ENCODE results near the gene GBP5. TPM values are rescaled to one million over a fixed set of nuclear protein-coding genes. Genes with fewer than 3 reads are reported as not detected.
"Not testable (repeated sequence)": the region's sequence is repeated elsewhere in the genome, so short reads cannot be mapped to it uniquely, and the experiment has no call there.

GBP5 gene
- total RNA-seq, 4 donors from 2014 or later, result 0.42 to 3.0 (median 0.73) TPM

- H3K4me1 ChIP-seq, result peaks cover 27 to 32% (median 31%) of the 10 kb centered on the region in 4 donors
- no peak overlapping the region for H3K27ac ChIP-seq (replicated peaks in 1 of 4)
- H3K4me3 ChIP-seq, result no peak overlapping the region
- no peak for DNase-seq (ENCODE audit: extremely low spot score)
- no peaks in the 10 kb centered on the region for H3K27me3 ChIP-seq
- TF ChIP-seq POLR2A (IDR thresholded peaks at IDR 0.05; ENCODE audit: low read depth) (no peak), POLR2AphosphoS5 (IDR thresholded peaks at IDR 0.05) (no peak), CTCF (IDR thresholded peaks at IDR 0.05) (no peak), EP300 (IDR thresholded peaks at IDR 0.05) (no peak)
- no peaks in the 10 kb centered on the region for H3K36me3 ChIP-seq
- 92% methylated on average over 2 of the region's 2 CpGs for WGBS
- intact Hi-C loops (cut with DNase I), result no loop called here
- no peaks in the 10 kb centered on the region for H3K9me3 ChIP-seq
Measured at GRCh38 chr1:89257041-89257440, 15.6 kb downstream of the GBP5 start.

- intact Hi-C loops (cut with DNase I); H3K27ac ChIP-seq (replicated peaks in 1 of 4); H3K36me3 ChIP-seq; H3K4me3 ChIP-seq; DNase-seq (ENCODE audit: extremely low spot score); H3K27me3 ChIP-seq; H3K9me3 ChIP-seq: not testable (repeated sequence)
- peaks cover 16 to 18% (median 17%) of the 10 kb centered on the region in 4 donors for H3K4me1 ChIP-seq
- WGBS, result 96% methylated on average over 8 of the region's 8 CpGs
Measured at GRCh38 chr1:89255581-89255980, 17.1 kb downstream of the GBP5 start.

- no peaks in the 10 kb centered on the region for H3K27me3 ChIP-seq
- H3K9me3 ChIP-seq, result peaks cover 0 to 4% (median 0%) of the 10 kb centered on the region in 4 donors
- intact Hi-C loops (cut with DNase I), result no loop called here
- no peak for DNase-seq (ENCODE audit: extremely low spot score)
- WGBS, result 82% methylated on average over 4 of the region's 4 CpGs
- no peak overlapping the region for H3K27ac ChIP-seq (replicated peaks in 1 of 4)
- H3K36me3 ChIP-seq, result no peaks in the 10 kb centered on the region
- TF ChIP-seq CTCF (IDR thresholded peaks at IDR 0.05) (no peak), EP300 (IDR thresholded peaks at IDR 0.05) (no peak), POLR2A (IDR thresholded peaks at IDR 0.05; ENCODE audit: low read depth) (no peak), POLR2AphosphoS5 (IDR thresholded peaks at IDR 0.05) (no peak)
- H3K4me3 ChIP-seq, result no peak overlapping the region
- peaks cover 8 to 10% (median 9%) of the 10 kb centered on the region in 4 donors for H3K4me1 ChIP-seq
Measured at GRCh38 chr1:89254658-89255287, 17.9 kb downstream of the GBP5 start.

GRCh38 chr1:89243046-89243445, 29.6 kb downstream of the GBP5 start:
- DNase-seq (ENCODE audit: extremely low spot score), result no peak

More at GRCh38 chr1:89243046-89243445, 29.6 kb downstream of the GBP5 start:
- Histone ChIP-seq H3K27ac (replicated peaks in 1 of 4) (no peak overlapping the region), H3K27me3 (no peaks in the 10 kb centered on the region), H3K4me3 (no peak overlapping the region), H3K9me3 (no peaks in the 10 kb centered on the region), H3K4me1 (no peaks in the 10 kb centered on the region), H3K36me3 (no peaks in the 10 kb centered on the region)
- TF ChIP-seq CTCF (IDR thresholded peaks at IDR 0.05), result no peak
- TF ChIP-seq POLR2AphosphoS5 (IDR thresholded peaks at IDR 0.05), result no peak
- no peak for TF ChIP-seq EP300 (IDR thresholded peaks at IDR 0.05)
- TF ChIP-seq POLR2A (IDR thresholded peaks at IDR 0.05; ENCODE audit: low read depth), result no peak
- intact Hi-C loops (cut with DNase I), result no loop called here
- 84% methylated on average over 3 of the region's 3 CpGs for WGBS

Other genes with a start within 250 kb of the GBP5 start
- 10 to 100 TPM; 11.9 to 21.1 (median 16.1) TPM for gene GBP3, start 250.0 kb downstream of the GBP5 start, total RNA-seq
- 10 to 100 TPM; 16.1 to 38.2 (median 21.1) TPM for gene GBP1, start 207.7 kb downstream of the GBP5 start, total RNA-seq
- gene GBP2, start 146.7 kb downstream of the GBP5 start, total RNA-seq, result 100 to 1,000 TPM; 103 to 169 (median 147) TPM
- not detected for gene GBP7, start 96.9 kb downstream of the GBP5 start, total RNA-seq
- 1 to 10 TPM; 4.1 to 9.6 (median 5.0) TPM for gene GBP4, start 73.9 kb downstream of the GBP5 start, total RNA-seq
- under 1 TPM in 1 of 4 donors, not detected in 3; under 0.01 TPM for gene GBP6, start 91.2 kb upstream of the GBP5 start, total RNA-seq